Large intestine (tissue), 3 donors: ENCODE results near the gene SLC35B4. TPM values are rescaled to one million over a fixed set of nuclear protein-coding genes. Genes with fewer than 3 reads are reported as not detected.

Experiments
- DNase-seq, 2 donors: peaks; one replicate each; pipeline versions ENCODE4 v3.0.0 to v3.0.0-alpha.2; 2013
- H3K27ac ChIP-seq: one replicate; pipeline ENCODE4 v1.5.1; 2013; ENCODE audit warnings: low read length
- H3K27me3 ChIP-seq: 2 replicates; pipeline ENCODE4 v1.6.1; 2013; ENCODE audit warnings: low read length; ENCODE audit not compliant: control insufficient read depth, insufficient read depth
- H3K36me3 ChIP-seq: 2 replicates; pipeline ENCODE4 v1.6.1; 2013; ENCODE audit warnings: low read length; ENCODE audit not compliant: control insufficient read depth, insufficient read depth
- H3K4me1 ChIP-seq: one replicate; pipeline ENCODE4 v1.6.1; 2013; ENCODE audit warnings: low read length; ENCODE audit not compliant: control insufficient read depth, insufficient read depth
- H3K4me3 ChIP-seq: one replicate; pipeline ENCODE4 v1.5.1; 2013; ENCODE audit warnings: low read length
- H3K9me3 ChIP-seq: one replicate; pipeline ENCODE4 v1.6.1; 2013; ENCODE audit warnings: mild to moderate bottlenecking, low read depth, low read length, moderate library complexity; ENCODE audit not compliant: control insufficient read depth
- WGBS: methylation state at CpG from one replicate; pipeline ENCODE4 v1.1.5; 2013; ENCODE audit warnings: low lambda C conversion rate; ENCODE audit not compliant: insufficient coverage; 5-methylcytosine and 5-hydroxymethylcytosine counted together
- polyA plus RNA-seq: library from polyadenylated mRNA; unstranded; fragments of 120-200 nt; gene quantifications from one replicate; pipeline ENCODE4 v1.2.1, GENCODE V29; 2013

SLC35B4 gene
- polyA plus RNA-seq, 1 donor: 10.5 TPM

- Histone ChIP-seq H3K4me3 (no peak overlapping the region), H3K27me3 (no peaks in the 10 kb centered on the region), H3K4me1 (no peaks in the 10 kb centered on the region), H3K9me3 (no peaks in the 10 kb centered on the region), H3K36me3 (no peaks in the 10 kb centered on the region), H3K27ac (no peak overlapping the region)
- no peak for DNase-seq
- WGBS: no CpG with 5 or more reads among the region's 13 CpGs
These were observed 17.2 kb upstream of the SLC35B4 start for GRCh38 chr7:134333943-134334342.

GRCh38 chr7:134332892-134333291 is 16.2 kb upstream of the SLC35B4 start:
- Histone ChIP-seq H3K36me3 (no peaks in the 10 kb centered on the region), H3K4me3 (no peak overlapping the region), H3K27ac (no peak overlapping the region), H3K4me1 (no peaks in the 10 kb centered on the region), H3K9me3 (no peaks in the 10 kb centered on the region), H3K27me3 (no peaks in the 10 kb centered on the region)
- no peak for DNase-seq
- WGBS: 100% methylated on average over 1 of the region's 1 CpG

- no peak overlapping the region for H3K4me3 ChIP-seq
- no peaks in the 10 kb centered on the region for H3K9me3 ChIP-seq
- no peaks in the 10 kb centered on the region for H3K27me3 ChIP-seq
- WGBS: 100% methylated on average over 2 of the region's 7 CpGs
- no peaks in the 10 kb centered on the region for H3K36me3 ChIP-seq
- no peak overlapping the region for H3K27ac ChIP-seq
- DNase-seq: no peak
- H3K4me1 ChIP-seq: no peaks in the 10 kb centered on the region
These were observed 14.7 kb upstream of the SLC35B4 start for GRCh38 chr7:134331393-134331792.

GRCh38 chr7:134330974-134331373 is 14.2 kb upstream of the SLC35B4 start:
- Histone ChIP-seq H3K27ac (no peak overlapping the region), H3K27me3 (no peaks in the 10 kb centered on the region), H3K4me3 (no peak overlapping the region), H3K4me1 (no peaks in the 10 kb centered on the region), H3K36me3 (no peaks in the 10 kb centered on the region), H3K9me3 (no peaks in the 10 kb centered on the region)
- WGBS: 40% methylated on average over 1 of the region's 4 CpGs
- peak; percentile 13 to 52 for DNase-seq

- Histone ChIP-seq H3K4me3 (no peak overlapping the region), H3K27ac (no peak overlapping the region), H3K9me3 (no peaks in the 10 kb centered on the region), H3K36me3 (no peaks in the 10 kb centered on the region), H3K27me3 (no peaks in the 10 kb centered on the region), H3K4me1 (no peaks in the 10 kb centered on the region)
- DNase-seq: peak in 1 of 2 donors; percentile 16
- WGBS: 83% methylated on average over 1 of the region's 4 CpGs
These were observed 13.1 kb upstream of the SLC35B4 start for GRCh38 chr7:134329614-134330346.

- H3K36me3 ChIP-seq: no peaks in the 10 kb centered on the region
- H3K4me1 ChIP-seq: no peaks in the 10 kb centered on the region
- no peak overlapping the region for H3K4me3 ChIP-seq
- no peak for DNase-seq
- no peaks in the 10 kb centered on the region for H3K9me3 ChIP-seq
- H3K27ac ChIP-seq: no peak overlapping the region
- no peaks in the 10 kb centered on the region for H3K27me3 ChIP-seq
- no CpG with 5 or more reads among the region's 2 CpGs for WGBS
These were observed 12.2 kb upstream of the SLC35B4 start for GRCh38 chr7:134328900-134329299.

GRCh38 chr7:134327896-134328295 is 11.2 kb upstream of the SLC35B4 start:
- no peaks in the 10 kb centered on the region for H3K27me3 ChIP-seq
- no peaks in the 10 kb centered on the region for H3K9me3 ChIP-seq
- WGBS: 40% methylated on average over 1 of the region's 7 CpGs
- H3K27ac ChIP-seq: no peak overlapping the region
- no peak overlapping the region for H3K4me3 ChIP-seq
- peak; percentile 39 to 44 for DNase-seq
- H3K4me1 ChIP-seq: no peaks in the 10 kb centered on the region
- H3K36me3 ChIP-seq: no peaks in the 10 kb centered on the region

GRCh38 chr7:134324107-134324506 is 7.4 kb upstream of the SLC35B4 start:
- Histone ChIP-seq H3K36me3 (no peaks in the 10 kb centered on the region), H3K27ac (no peak overlapping the region), H3K4me1 (no peaks in the 10 kb centered on the region), H3K27me3 (peaks cover 10% of the 10 kb centered on the region), H3K4me3 (no peak overlapping the region), H3K9me3 (no peaks in the 10 kb centered on the region)
- WGBS: 100% methylated on average over 1 of the region's 2 CpGs
- no peak for DNase-seq

GRCh38 chr7:134320201-134320600 is 3.5 kb upstream of the SLC35B4 start:
- Histone ChIP-seq H3K36me3 (no peaks in the 10 kb centered on the region), H3K27me3 (peaks cover 10% of the 10 kb centered on the region), H3K9me3 (no peaks in the 10 kb centered on the region), H3K27ac (no peak overlapping the region), H3K4me1 (peaks cover 6% of the 10 kb centered on the region), H3K4me3 (no peak overlapping the region)
- no peak for DNase-seq
- no CpG with 5 or more reads among the region's 5 CpGs for WGBS

- Histone ChIP-seq H3K4me3 (no peak overlapping the region), H3K27me3 (peaks cover 10% of the 10 kb centered on the region), H3K9me3 (no peaks in the 10 kb centered on the region)
These were observed 1.7 kb upstream of the SLC35B4 start for GRCh38 chr7:134318443-134318842.

GRCh38 chr7:134317434-134317833 is 704 bp upstream of the SLC35B4 start:
- H3K9me3 ChIP-seq: peaks cover 4% of the 10 kb centered on the region
- H3K27me3 ChIP-seq: peaks cover 9% of the 10 kb centered on the region
- H3K36me3 ChIP-seq: no peaks in the 10 kb centered on the region
- H3K4me3 ChIP-seq: peak overlapping the region; percentile 90
- no peak overlapping the region for H3K27ac ChIP-seq
- WGBS: no CpG with 5 or more reads among the region's 7 CpGs
- peaks cover 13% of the 10 kb centered on the region for H3K4me1 ChIP-seq
- no peak for DNase-seq

More at GRCh38 chr7:134318443-134318842, 1.7 kb upstream of the SLC35B4 start:
- H3K27ac ChIP-seq: no peak overlapping the region
- no peaks in the 10 kb centered on the region for H3K36me3 ChIP-seq
- peaks cover 9% of the 10 kb centered on the region for H3K4me1 ChIP-seq
- no peak for DNase-seq
